ENCODE results near the gene CCNF.

DNA sequence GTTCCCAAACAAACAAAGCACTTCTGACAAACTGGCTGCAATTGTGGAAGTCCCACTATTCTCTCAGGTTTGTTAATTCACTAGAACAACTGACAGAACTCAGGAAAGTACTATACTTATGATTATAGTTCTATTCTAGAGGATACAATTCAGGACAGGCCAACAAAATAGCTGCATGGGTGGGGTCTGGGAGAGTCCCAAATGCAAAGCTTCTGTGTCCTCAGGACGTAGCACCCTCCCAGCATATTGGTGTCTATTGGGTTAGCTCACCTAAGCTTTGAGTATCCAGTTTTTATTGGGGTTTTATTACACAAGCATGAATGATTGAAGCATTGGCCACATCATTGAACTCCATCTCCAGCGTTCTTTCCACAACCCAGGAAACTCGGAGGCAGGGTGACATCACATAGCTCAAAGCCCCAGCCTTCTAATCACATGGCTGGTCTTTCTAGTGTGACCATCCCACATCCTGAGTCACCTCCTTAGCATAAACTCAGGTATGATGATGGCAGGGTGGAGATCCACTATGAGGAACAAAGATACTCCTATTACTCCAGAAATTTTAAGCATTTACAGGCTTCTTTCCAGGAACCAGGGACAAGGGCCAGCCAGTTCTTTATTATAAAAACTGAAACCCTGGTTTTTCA lies 43.9 kb upstream of the CCNF start:
- TF ChIP-seq TAF7 (tag; IDR thresholded peaks at IDR 0.05): no peak
- TF ChIP-seq ZKSCAN8 (CRISPR knock-in tag; IDR thresholded peaks at IDR 0.05): no peak
- TF ChIP-seq, protein P1, sequence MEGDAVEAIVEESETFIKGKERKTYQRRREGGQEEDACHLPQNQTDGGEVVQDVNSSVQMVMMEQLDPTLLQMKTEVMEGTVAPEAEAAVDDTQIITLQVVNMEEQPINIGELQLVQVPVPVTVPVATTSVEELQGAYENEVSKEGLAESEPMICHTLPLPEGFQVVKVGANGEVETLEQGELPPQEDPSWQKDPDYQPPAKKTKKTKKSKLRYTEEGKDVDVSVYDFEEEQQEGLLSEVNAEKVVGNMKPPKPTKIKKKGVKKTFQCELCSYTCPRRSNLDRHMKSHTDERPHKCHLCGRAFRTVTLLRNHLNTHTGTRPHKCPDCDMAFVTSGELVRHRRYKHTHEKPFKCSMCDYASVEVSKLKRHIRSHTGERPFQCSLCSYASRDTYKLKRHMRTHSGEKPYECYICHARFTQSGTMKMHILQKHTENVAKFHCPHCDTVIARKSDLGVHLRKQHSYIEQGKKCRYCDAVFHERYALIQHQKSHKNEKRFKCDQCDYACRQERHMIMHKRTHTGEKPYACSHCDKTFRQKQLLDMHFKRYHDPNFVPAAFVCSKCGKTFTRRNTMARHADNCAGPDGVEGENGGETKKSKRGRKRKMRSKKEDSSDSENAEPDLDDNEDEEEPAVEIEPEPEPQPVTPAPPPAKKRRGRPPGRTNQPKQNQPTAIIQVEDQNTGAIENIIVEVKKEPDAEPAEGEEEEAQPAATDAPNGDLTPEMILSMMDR (IDR thresholded peaks at IDR 0.05 in 2 of 3, conservative IDR thresholded peaks at IDR 0.05 in 1 of 3; ENCODE audit: insufficient read depth in 2 of 3, low read depth in 1 of 3, low read length in 3 of 3): no peak
- TF ChIP-seq POLR2AphosphoS5 (IDR thresholded peaks at IDR 0.05; ENCODE audit: control insufficient read depth, insufficient read depth, low read depth, low read length): no peak
- no peak for TF ChIP-seq CEBPB (tag; IDR thresholded peaks at IDR 0.05)
- TF ChIP-seq ZNF175 (CRISPR knock-in tag; IDR thresholded peaks at IDR 0.05; ENCODE audit: low read depth): no peak
- TF ChIP-seq MAFF (IDR thresholded peaks at IDR 0.05; ENCODE audit: low read length): no peak
- TF ChIP-seq, protein P2, sequence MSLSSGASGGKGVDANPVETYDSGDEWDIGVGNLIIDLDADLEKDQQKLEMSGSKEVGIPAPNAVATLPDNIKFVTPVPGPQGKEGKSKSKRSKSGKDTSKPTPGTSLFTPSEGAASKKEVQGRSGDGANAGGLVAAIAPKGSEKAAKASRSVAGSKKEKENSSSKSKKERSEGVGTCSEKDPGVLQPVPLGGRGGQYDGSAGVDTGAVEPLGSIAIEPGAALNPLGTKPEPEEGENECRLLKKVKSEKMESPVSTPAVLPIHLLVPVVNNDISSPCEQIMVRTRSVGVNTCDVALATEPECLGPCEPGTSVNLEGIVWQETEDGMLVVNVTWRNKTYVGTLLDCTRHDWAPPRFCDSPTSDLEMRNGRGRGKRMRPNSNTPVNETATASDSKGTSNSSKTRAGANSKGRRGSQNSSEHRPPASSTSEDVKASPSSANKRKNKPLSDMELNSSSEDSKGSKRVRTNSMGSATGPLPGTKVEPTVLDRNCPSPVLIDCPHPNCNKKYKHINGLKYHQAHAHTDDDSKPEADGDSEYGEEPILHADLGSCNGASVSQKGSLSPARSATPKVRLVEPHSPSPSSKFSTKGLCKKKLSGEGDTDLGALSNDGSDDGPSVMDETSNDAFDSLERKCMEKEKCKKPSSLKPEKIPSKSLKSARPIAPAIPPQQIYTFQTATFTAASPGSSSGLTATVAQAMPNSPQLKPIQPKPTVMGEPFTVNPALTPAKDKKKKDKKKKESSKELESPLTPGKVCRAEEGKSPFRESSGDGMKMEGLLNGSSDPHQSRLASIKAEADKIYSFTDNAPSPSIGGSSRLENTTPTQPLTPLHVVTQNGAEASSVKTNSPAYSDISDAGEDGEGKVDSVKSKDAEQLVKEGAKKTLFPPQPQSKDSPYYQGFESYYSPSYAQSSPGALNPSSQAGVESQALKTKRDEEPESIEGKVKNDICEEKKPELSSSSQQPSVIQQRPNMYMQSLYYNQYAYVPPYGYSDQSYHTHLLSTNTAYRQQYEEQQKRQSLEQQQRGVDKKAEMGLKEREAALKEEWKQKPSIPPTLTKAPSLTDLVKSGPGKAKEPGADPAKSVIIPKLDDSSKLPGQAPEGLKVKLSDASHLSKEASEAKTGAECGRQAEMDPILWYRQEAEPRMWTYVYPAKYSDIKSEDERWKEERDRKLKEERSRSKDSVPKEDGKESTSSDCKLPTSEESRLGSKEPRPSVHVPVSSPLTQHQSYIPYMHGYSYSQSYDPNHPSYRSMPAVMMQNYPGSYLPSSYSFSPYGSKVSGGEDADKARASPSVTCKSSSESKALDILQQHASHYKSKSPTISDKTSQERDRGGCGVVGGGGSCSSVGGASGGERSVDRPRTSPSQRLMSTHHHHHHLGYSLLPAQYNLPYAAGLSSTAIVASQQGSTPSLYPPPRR (CRISPR knock-in tag; IDR thresholded peaks at IDR 0.05; ENCODE audit: borderline replicate concordance): no peak
- TF ChIP-seq FOXK1 (CRISPR knock-in tag; IDR thresholded peaks at IDR 0.05; ENCODE audit: borderline replicate concordance): no peak
- TF ChIP-seq CREB1 (IDR thresholded peaks at IDR 0.05): no peak
- TF ChIP-seq CREB1 (CRISPR knock-in tag; IDR thresholded peaks at IDR 0.05): no peak
- no peak for TF ChIP-seq TARDBP (IDR thresholded peaks at IDR 0.05)
- TF ChIP-seq ZNF23 (CRISPR knock-in tag; IDR thresholded peaks at IDR 0.05): no peak
- TF ChIP-seq YY1 (IDR thresholded peaks at IDR 0.05; ENCODE audit: borderline replicate concordance in 1 of 3, control insufficient read depth in 1 of 3, extremely low read depth in 1 of 3, insufficient read depth in 3 of 3, insufficient read length in 1 of 3, insufficient replicate concordance in 2 of 3, low read depth in 1 of 3, low read length in 2 of 3): no peak
- TF ChIP-seq COPS2 (conservative IDR thresholded peaks at IDR 0.05): no peak

All from K562 (cell line).